ENCODE data around the gene NFX1.

The NFX1 gene

DNA sequence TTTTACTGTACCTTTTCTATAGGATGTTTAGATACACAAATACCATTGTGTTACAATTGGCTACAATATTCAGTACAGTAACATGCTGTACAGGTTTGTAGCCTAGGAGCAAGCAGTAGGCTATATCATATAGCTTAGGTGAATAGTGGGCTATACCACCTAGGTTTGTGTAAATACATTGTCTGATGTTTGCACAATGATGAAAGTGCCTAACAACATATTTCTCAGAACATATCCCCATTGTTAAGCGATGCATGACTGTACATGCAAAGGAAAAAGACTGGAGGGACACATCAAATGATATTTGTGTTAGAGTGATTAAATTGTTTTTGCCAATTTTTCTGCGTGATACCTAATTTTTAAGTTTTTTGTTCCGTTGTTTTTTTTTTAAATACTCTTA, 20.2 kb upstream of the NFX1 start:
- Histone ChIP-seq H3K27me3 (ENCODE audit: insufficient read depth, low read depth, severe bottlenecking) (no peaks in the 10 kb centered on the region), H3K36me3 (peaks cover 65% of the 10 kb centered on the region), H3K4me3 (ENCODE audit: low read depth, low read length) (no peak overlapping the region), H3K27ac (no peak overlapping the region), H3K9me3 (ENCODE audit: severe bottlenecking) (no peaks in the 10 kb centered on the region)
- DNase-seq, result no peak
- TF ChIP-seq, protein P1, sequence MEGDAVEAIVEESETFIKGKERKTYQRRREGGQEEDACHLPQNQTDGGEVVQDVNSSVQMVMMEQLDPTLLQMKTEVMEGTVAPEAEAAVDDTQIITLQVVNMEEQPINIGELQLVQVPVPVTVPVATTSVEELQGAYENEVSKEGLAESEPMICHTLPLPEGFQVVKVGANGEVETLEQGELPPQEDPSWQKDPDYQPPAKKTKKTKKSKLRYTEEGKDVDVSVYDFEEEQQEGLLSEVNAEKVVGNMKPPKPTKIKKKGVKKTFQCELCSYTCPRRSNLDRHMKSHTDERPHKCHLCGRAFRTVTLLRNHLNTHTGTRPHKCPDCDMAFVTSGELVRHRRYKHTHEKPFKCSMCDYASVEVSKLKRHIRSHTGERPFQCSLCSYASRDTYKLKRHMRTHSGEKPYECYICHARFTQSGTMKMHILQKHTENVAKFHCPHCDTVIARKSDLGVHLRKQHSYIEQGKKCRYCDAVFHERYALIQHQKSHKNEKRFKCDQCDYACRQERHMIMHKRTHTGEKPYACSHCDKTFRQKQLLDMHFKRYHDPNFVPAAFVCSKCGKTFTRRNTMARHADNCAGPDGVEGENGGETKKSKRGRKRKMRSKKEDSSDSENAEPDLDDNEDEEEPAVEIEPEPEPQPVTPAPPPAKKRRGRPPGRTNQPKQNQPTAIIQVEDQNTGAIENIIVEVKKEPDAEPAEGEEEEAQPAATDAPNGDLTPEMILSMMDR (IDR thresholded peaks at IDR 0.05; ENCODE audit: low read depth, low read length), result no peak

DNA sequence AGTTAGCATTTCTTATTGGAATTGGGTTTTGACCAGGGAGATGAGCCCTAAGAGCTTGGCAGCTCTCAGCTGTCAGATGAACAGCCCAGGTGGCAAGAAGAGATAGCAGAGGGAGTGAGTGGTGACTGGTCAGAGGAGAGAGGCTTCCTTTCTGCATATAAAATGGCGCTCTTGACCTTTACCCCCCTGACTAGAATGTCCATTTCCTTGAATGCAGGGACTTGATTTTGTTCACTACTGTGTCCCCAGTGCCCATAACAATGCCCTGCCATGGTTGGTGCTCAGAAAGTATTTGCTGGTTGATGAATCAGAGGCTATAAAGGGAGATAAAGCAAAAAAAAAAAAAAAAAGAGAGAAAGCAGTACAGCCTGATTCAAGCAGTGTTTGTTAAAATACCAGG, 18.3 kb upstream of the NFX1 start:
- Histone ChIP-seq H3K4me3 (ENCODE audit: low read depth, low read length) (no peak overlapping the region), H3K27ac (no peak overlapping the region), H3K36me3 (peaks cover 70% of the 10 kb centered on the region), H3K9me3 (ENCODE audit: severe bottlenecking) (no peaks in the 10 kb centered on the region), H3K27me3 (ENCODE audit: insufficient read depth, low read depth, severe bottlenecking) (no peaks in the 10 kb centered on the region)
- TF ChIP-seq, protein P1 (IDR thresholded peaks at IDR 0.05; ENCODE audit: low read depth, low read length), result no peak
- DNase-seq, result no peak

DNA sequence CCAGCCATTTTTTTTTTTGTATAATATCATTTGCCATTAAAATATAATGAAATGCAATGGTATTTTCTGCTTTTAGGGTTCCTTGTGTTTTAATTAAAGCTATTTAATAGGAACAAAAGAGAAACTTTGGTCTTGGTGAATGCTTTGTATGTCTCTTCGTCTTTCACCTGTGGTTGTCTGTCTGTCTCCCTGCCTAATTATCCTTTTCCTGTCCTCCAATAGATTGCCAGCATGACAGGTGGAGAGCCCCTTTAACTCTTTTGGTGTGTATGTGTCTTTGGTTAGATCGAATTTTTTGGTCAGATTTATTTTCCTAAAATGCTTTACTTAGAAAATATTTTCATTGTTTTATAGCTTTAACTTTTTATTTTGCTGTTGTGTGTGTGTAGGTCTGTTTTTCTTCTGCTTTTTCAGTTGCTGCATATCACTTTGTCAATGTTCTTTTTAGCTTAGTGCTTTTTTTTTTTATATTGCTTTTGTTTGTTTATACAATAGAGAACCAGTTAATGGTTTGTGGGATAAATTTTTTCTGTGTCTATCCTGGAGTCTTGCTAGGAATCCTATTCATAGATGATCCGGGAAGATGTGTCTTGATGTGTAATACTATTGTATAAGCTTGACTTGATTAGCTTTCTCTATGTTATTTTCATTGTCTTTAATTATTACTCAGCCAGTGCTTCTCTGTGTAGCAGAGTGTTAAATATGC, 16.9 kb upstream of the NFX1 start:
- Histone ChIP-seq H3K36me3 (peaks cover 71% of the 10 kb centered on the region), H3K4me3 (ENCODE audit: low read depth, low read length) (no peak overlapping the region), H3K27me3 (ENCODE audit: insufficient read depth, low read depth, severe bottlenecking) (no peaks in the 10 kb centered on the region), H3K27ac (no peak overlapping the region), H3K9me3 (ENCODE audit: severe bottlenecking) (no peaks in the 10 kb centered on the region)
- no peak for DNase-seq
- TF ChIP-seq, protein P1 (IDR thresholded peaks at IDR 0.05; ENCODE audit: low read depth, low read length), result no peak

DNA sequence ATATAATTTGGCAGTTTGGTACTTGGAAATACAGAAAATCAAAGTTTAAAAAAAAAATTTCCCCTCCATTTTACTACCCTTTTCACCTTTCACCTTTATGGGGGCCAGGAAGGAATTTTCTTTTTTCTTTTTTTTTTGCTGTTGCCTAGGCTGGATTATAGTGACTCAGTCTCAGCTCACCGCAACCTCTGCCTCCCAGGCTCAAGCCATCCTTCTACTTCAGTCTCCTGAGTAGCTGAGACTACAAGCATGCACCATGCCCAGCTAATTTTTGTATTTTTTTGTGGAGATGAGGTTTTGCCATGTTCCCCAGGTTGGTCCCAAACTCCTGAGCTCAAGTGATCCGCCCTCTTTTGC, 16.4 kb upstream of the NFX1 start:
- Histone ChIP-seq H3K36me3 (peaks cover 71% of the 10 kb centered on the region), H3K27me3 (ENCODE audit: insufficient read depth, low read depth, severe bottlenecking) (no peaks in the 10 kb centered on the region), H3K4me3 (ENCODE audit: low read depth, low read length) (no peak overlapping the region), H3K27ac (no peak overlapping the region), H3K9me3 (ENCODE audit: severe bottlenecking) (no peaks in the 10 kb centered on the region)
- DNase-seq, result no peak
- TF ChIP-seq, protein P1 (IDR thresholded peaks at IDR 0.05; ENCODE audit: low read depth, low read length), result no peak

DNA sequence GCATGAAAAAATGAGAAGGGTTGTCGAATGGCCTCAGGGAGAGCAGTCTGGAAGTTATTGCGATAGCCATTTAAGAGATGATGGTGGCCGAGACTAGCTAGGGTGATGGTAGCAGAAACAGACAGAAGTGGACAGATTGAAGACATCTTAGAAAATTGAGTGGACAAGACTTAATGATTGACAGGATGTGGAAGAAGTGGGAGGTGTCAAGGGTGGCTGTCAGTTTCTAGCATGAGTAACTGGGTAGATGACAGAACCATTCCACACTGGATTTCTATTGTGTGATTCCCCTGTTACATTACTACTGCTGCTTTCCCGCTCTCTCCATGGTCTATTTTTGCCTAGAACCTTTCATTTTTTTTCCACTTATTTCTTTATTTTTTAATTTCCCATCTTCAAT, 12.8 kb upstream of the NFX1 start:
- TF ChIP-seq, protein P1 (IDR thresholded peaks at IDR 0.05; ENCODE audit: low read depth, low read length), result no peak
- H3K9me3 ChIP-seq (ENCODE audit: severe bottlenecking), result no peaks in the 10 kb centered on the region
- peaks cover 71% of the 10 kb centered on the region for H3K36me3 ChIP-seq

DNA sequence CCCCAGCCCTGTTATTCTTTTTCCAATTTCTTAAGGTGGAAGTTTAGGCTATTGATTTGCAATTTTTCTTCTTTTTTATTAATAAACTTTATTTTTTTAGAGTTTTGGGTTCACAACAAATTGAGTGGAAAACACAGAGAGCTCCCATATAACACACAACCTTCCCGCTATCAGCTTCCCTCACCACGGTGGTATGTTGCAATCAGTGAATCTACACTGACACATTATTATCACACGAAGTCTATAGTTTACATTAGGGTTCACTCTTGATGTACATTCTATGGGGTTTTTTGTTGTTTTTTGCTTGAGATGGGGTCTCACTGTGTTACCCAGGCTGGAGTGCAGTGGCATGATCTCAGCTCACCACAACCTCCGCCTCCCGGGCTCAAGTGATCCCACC, 4.8 kb upstream of the NFX1 start:
- Histone ChIP-seq H3K27me3 (ENCODE audit: insufficient read depth, low read depth, severe bottlenecking) (no peaks in the 10 kb centered on the region), H3K27ac (no peak overlapping the region), H3K36me3 (peaks cover 17% of the 10 kb centered on the region; the same call in 1 of the 2 replicates), H3K4me3 (ENCODE audit: low read depth, low read length) (no peak overlapping the region), H3K9me3 (ENCODE audit: severe bottlenecking) (no peaks in the 10 kb centered on the region)
- DNase-seq, result no peak
- TF ChIP-seq, protein P1 (IDR thresholded peaks at IDR 0.05; ENCODE audit: low read depth, low read length), result no peak

More for the DNA sequence above, 12.8 kb upstream of the NFX1 start:
- Histone ChIP-seq H3K27me3 (ENCODE audit: insufficient read depth, low read depth, severe bottlenecking) (no peaks in the 10 kb centered on the region), H3K4me3 (ENCODE audit: low read depth, low read length) (no peak overlapping the region), H3K27ac (no peak overlapping the region)
- no peak for DNase-seq

Measured in WERI-Rb-1 (cell line).